DMS153 (cell line): ENCODE results near the gene LLGL2.
"Not testable (repeated sequence)": the region's sequence is repeated elsewhere in the genome, so short reads cannot be mapped to it uniquely, and the experiment has no call there.

Experiments used
- DNase-seq: peaks from one replicate; lab custom pipeline; 2025; lab: John Stamatoyannopoulos, UW

LLGL2 gene

GRCh38 chr17:75570034-75570676 lies 44.7 kb downstream of the LLGL2 start:
- DNase-seq: no peak

- no peak for DNase-seq
Measured at GRCh38 chr17:75570772-75571171, 45.3 kb downstream of the LLGL2 start.

DNA sequence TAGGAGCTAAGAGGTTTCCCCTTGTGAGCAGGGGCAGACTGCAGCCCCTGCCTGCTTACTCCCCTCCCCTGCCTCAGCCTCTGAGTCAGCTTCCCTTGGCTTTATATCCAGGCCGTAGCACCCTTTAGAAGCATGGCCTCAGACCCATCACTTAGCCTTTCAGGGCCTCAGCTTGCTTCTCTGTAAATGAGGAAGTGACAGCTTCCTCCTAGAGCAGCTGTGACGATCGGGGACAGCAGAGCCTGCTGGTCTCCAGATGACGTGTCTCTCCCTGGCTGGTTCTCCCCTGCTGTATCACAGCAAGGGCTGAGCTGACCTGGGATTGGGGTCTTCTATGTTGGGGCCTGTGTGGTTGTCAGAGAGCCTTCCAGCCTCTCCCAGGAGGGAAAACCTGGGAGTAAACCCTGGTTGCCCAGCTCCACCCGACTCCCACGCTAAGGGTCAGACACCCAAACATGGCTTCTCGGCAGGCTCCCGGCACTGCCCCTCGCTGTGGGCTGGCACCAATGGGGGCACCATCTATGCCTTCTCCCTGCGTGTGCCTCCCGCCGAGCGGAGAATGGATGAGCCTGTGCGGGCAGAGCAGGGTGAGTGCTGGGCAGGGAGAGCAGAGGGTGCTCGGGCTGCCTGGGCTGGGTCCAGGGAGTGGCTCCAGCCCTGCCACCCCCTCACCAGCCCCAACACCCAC lies 45.8 kb downstream of the LLGL2 start:
- DNase-seq: no peak

GRCh38 chr17:75571885-75572215 lies 46.4 kb downstream of the LLGL2 start:
- DNase-seq: no peak

- DNase-seq: no peak
Measured at GRCh38 chr17:75572713-75573539, 47.4 kb downstream of the LLGL2 start.

DNA sequence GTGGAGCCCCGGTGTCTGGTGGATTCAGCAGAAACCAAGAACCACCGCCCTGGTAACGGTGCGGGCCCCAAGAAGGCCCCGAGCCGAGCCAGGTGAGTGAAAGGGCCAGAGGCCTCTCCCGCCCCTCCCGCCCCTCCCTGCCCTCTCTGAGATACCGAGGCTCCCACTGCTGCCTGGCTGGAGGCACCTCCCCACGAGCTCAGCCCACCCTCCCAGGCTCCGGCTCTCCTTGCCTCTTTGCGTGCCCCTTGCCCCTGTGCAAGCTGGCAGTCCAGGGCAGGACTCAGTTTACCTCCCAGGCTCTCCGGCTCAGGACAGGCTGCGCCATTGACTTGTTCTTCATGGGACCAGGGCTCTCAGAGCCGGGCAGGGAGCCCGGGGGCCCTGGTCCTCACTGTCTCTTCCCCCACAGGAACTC lies 48.1 kb downstream of the LLGL2 start:
- no peak for DNase-seq

GRCh38 chr17:75573994-75574393 lies 48.5 kb downstream of the LLGL2 start:
- DNase-seq: no peak

GRCh38 chr17:75574404-75575036 lies 49.0 kb downstream of the LLGL2 start:
- DNase-seq: no peak

DNA sequence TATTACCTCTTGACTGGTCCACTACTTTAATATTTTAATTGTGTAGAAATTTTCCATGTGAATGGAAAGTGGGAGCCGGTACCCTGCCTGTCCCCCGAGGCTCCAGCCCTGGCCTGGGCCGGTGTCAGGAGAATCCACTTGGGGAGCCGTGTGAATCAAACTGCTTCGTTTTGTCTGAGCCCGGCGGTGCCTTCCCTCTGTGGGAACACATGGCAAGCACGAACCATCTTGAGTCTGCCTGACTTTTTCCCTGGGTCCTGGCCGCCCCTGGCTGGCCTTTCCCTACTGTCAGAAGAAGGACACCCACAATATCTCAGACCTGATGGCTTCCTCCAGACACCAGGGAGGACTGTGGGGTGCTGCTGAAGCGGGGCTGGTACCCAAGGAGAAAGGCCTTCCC lies 49.7 kb downstream of the LLGL2 start:
- DNase-seq: no peak

DNA sequence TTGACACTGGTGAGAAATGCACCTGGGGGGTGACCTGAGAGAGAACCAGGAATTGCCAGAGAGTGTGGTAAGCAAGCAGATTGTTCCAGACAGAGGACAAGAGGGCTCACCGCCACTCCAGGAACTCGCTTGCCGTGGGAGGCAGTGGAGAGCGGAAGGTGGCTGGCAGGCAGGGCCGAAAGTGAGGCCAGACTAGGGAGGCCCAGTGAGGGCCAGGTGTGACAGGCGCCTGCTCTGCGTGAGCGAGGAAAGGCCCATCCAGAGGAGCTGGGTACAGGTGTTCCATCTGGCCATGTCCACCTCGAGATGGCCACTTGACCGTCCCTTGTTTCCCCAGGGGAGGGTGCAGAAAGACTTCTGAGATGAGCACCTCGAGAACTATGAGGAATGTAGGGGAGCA lies 50.2 kb downstream of the LLGL2 start:
- DNase-seq: no peak

- no peak for DNase-seq
Measured at GRCh38 chr17:75576661-75577060, 51.2 kb downstream of the LLGL2 start.

- not testable (repeated sequence) for DNase-seq
Measured at GRCh38 chr17:75581121-75581725, 55.7 kb downstream of the LLGL2 start.

- not testable (repeated sequence) for DNase-seq
Measured at GRCh38 chr17:75583197-75583596, 57.7 kb downstream of the LLGL2 start.

GRCh38 chr17:75584849-75585175 lies 59.3 kb downstream of the LLGL2 start:
- DNase-seq: no peak

- DNase-seq: peak; percentile 40
Measured at GRCh38 chr17:75587675-75588595, 62.4 kb downstream of the LLGL2 start, which contains the start of gene MYO15B. MYO15B (plus strand) TSS chr17:75587800; CDS start chr17:75588058, 258 bp downstream.

- no peak for DNase-seq
Measured at GRCh38 chr17:75588596-75589011, 63.1 kb downstream of the LLGL2 start.

GRCh38 chr17:75589012-75589918 lies 63.8 kb downstream of the LLGL2 start:
- peak; percentile 71 for DNase-seq

DNA sequence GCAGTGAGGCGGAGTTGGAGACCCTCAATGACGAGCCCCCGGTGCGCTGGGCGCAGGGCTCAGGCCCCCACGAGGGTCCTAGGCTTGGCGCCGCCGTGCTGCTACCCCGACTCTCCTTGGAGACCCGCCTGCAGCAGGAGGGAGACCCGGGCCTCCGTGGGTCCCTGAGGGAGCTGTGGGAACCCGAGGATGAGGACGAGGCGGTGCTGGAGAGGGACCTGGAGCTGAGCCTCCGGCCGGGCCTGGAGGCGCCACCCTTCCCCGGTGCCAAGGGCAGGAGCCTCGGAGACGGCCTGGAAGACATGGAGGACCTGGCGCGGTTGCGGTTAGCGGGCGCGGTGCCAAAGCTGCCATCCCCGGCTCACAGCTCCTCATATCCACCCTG lies 64.4 kb downstream of the LLGL2 start:
- DNase-seq: no peak

- no peak for DNase-seq
Measured at GRCh38 chr17:75590314-75590761, 64.8 kb downstream of the LLGL2 start.
